Hepatocyte (in vitro differentiated cells): ENCODE results near the gene AP1AR. TPM values are rescaled to one million over a fixed set of nuclear protein-coding genes. Genes with fewer than 3 reads are reported as not detected.
A peak's percentile ranks its signal among the peaks of the same experiment; 100 is the strongest.

Source experiments
- DNase-seq: peaks from one replicate; pipeline ENCODE4 v3.0.0-alpha.2; 2016; ENCODE audit warnings: low spot score
- H2AFZ ChIP-seq: fragments of 200-600 bp; sonication (generic); 2 replicates; pipeline ENCODE4 v1.6.0; 2016; ENCODE audit warnings: antibody characterized with exemption, mild to moderate bottlenecking
- H3K27ac ChIP-seq: fragments of 200-600 bp; sonication (generic); 2 replicates; pipeline ENCODE4 v1.5.1; 2016; ENCODE audit warnings: mild to moderate bottlenecking
- H3K27me3 ChIP-seq: fragments of 200-600 bp; sonication (generic); 2 replicates; pipeline ENCODE4 v1.6.1; 2016
- H3K36me3 ChIP-seq: fragments of 200-600 bp; sonication (generic); replicated peaks from 2 replicates; pipeline ENCODE4 v1.5.1; 2016; ENCODE audit warnings: low read depth; ENCODE audit not compliant: insufficient read depth
- H3K4me1 ChIP-seq: fragments of 200-600 bp; sonication (generic); 2 replicates; pipeline ENCODE4 v1.5.1; 2016; ENCODE audit warnings: mild to moderate bottlenecking, moderate library complexity; ENCODE audit not compliant: insufficient read depth
- H3K4me2 ChIP-seq: fragments of 200-600 bp; sonication (generic); 2 replicates; pipeline ENCODE4 v1.6.0; 2016
- H3K4me3 ChIP-seq: fragments of 200-600 bp; sonication (generic); 2 replicates; pipeline ENCODE4 v1.5.1; 2016; ENCODE audit warnings: mild to moderate bottlenecking
- H3K79me2 ChIP-seq: fragments of 200-600 bp; sonication (generic); 2 replicates; pipeline ENCODE4 v1.6.0; 2017; ENCODE audit warnings: mild to moderate bottlenecking
- H3K9me2 ChIP-seq: fragments of 200-600 bp; sonication (generic); replicated peaks from 2 replicates; pipeline ENCODE4 v1.6.0; 2017; ENCODE audit warnings: mild to moderate bottlenecking; ENCODE audit not compliant: insufficient read depth
- H3K9me3 ChIP-seq: fragments of 200-600 bp; sonication (generic); 2 replicates; pipeline ENCODE4 v1.5.1; 2016; ENCODE audit warnings: low read depth, mild to moderate bottlenecking
- H4K20me1 ChIP-seq: fragments of 200-600 bp; sonication (generic); 2 replicates; pipeline ENCODE4 v1.6.0; 2016; ENCODE audit warnings: mild to moderate bottlenecking; ENCODE audit not compliant: insufficient read depth, poor library complexity, severe bottlenecking
- EZH2 ChIP-seq: fragments of 200-600 bp; sonication (generic); IDR thresholded peaks from 2 replicates; pipeline ENCODE4 v1.6.1; 2016; ENCODE audit warnings: antibody characterized with exemption, mild to moderate bottlenecking, borderline replicate concordance
- EZH2phosphoT487 ChIP-seq: fragments of 200-600 bp; sonication (generic); IDR thresholded peaks from one replicate; pipeline ENCODE4 v1.6.1; 2018; ENCODE audit warnings: antibody characterized with exemption, mild to moderate bottlenecking, low read depth, moderate library complexity; ENCODE audit not compliant: unreplicated experiment, severe bottlenecking
- WGBS: methylation state at CpG from one replicate; pipeline ENCODE4 v1.1.6; 2016; ENCODE audit warnings: low lambda C conversion rate; ENCODE audit errors: missing lambda C conversion rate; 5-methylcytosine and 5-hydroxymethylcytosine counted together
- polyA plus RNA-seq: library from polyadenylated mRNA; unstranded; fragments of >200 nt; fragmentation: Nextera tagmentation; extraction: Ambion mirVana; gene quantifications from 2 replicates; pipeline ENCODE4 v1.2.1, GENCODE V29; 2016
- total RNA-seq: library from RNA; depleted of rRNA; stranded (reverse); fragments of >200 nt; gene quantifications from 2 replicates; pipeline ENCODE4 v1.2.3, GENCODE V29; 2014
- TF ChIP-seq, protein P1 (sequence below): fragments of 200-600 bp; sonication (generic); IDR thresholded peaks from 2 replicates; pipeline ENCODE4 v1.5.1; 2016; ENCODE audit warnings: antibody characterized with exemption, mild to moderate bottlenecking; ENCODE audit not compliant: poor library complexity

Gene AP1AR, protein sequence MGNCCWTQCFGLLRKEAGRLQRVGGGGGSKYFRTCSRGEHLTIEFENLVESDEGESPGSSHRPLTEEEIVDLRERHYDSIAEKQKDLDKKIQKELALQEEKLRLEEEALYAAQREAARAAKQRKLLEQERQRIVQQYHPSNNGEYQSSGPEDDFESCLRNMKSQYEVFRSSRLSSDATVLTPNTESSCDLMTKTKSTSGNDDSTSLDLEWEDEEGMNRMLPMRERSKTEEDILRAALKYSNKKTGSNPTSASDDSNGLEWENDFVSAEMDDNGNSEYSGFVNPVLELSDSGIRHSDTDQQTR
- total RNA-seq (36.8 and 48.1 TPM in 2 replicates), polyA plus RNA-seq (19.4 and 22.6 TPM in 2 replicates)

DNA sequence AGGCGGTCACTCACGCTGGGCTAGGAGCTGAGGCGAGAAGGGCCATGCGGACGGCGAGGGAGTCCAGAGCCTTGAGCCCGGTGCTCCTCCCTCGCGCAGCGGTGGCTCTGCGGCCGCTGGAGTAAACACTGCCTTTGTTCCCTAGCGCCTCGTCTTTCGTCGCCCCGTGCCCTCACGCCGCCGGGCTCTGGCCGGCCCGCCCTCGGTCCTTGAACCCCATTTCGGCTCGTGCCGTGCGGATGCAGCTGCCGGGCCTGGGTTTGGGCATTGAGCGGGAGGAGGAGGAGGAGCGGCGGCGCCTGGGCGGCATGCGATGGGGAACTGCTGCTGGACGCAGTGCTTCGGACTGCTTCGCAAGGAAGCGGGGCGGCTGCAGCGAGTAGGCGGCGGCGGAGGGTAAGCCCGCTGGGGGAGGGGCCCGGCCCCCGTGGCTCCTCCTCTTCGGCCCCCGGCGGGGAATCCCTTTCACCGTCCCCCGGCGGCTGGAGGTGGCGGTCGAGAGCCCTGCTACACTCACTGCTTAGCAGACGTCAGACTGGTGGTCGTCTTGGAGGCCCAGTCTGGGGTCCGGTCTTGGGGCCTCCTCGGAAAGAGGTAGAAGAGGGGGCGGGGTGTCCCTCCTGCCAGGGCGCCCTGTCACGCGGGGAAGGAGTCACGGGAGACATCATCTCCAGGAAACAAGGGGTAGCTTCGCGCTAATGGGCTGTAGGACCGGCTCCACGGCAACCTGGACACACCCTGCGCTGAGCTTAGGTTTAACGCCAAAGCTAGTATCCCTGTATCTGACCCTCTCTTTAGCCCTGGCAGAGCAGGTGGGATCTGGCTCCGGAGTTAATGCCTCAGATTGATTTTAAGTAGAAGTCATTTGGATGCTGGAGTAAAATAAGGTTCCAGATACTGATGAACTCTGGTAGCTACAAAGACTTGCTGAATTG lies at the start of gene AP1AR:
Gene AP1AR (plus strand): TSS at position 9 of the 935 bp plus-strand sequence. CDS start 305 bp downstream, at position 314.
- peaks cover 14% of the 10 kb centered on the region for H3K4me1 ChIP-seq
- no peaks in the 10 kb centered on the region for H3K9me3 ChIP-seq
- TF ChIP-seq EZH2phosphoT487, result no peak
- TF ChIP-seq, protein P1, sequence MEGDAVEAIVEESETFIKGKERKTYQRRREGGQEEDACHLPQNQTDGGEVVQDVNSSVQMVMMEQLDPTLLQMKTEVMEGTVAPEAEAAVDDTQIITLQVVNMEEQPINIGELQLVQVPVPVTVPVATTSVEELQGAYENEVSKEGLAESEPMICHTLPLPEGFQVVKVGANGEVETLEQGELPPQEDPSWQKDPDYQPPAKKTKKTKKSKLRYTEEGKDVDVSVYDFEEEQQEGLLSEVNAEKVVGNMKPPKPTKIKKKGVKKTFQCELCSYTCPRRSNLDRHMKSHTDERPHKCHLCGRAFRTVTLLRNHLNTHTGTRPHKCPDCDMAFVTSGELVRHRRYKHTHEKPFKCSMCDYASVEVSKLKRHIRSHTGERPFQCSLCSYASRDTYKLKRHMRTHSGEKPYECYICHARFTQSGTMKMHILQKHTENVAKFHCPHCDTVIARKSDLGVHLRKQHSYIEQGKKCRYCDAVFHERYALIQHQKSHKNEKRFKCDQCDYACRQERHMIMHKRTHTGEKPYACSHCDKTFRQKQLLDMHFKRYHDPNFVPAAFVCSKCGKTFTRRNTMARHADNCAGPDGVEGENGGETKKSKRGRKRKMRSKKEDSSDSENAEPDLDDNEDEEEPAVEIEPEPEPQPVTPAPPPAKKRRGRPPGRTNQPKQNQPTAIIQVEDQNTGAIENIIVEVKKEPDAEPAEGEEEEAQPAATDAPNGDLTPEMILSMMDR, result peak; percentile 45
- H3K36me3 ChIP-seq, result no peaks in the 10 kb centered on the region
- H2AFZ ChIP-seq, result peak within 1 kb of the TSS; percentile 54
- H3K79me2 ChIP-seq, result peaks cover 52% of the 10 kb centered on the region
- peak within 1 kb of the TSS; percentile 77 for H3K4me2 ChIP-seq
- peak within 1 kb of the TSS; percentile 51 for H3K4me3 ChIP-seq
- H3K9me2 ChIP-seq, result no peaks in the 10 kb centered on the region
- peak within 1 kb of the TSS; percentile 98 for H3K27ac ChIP-seq
- 0% methylated on average over 63 of the region's 70 CpGs for WGBS
- DNase-seq, result peak; percentile 96
- H4K20me1 ChIP-seq, result no peaks in the 10 kb centered on the region
- no peaks in the 10 kb centered on the region for H3K27me3 ChIP-seq

DNA sequence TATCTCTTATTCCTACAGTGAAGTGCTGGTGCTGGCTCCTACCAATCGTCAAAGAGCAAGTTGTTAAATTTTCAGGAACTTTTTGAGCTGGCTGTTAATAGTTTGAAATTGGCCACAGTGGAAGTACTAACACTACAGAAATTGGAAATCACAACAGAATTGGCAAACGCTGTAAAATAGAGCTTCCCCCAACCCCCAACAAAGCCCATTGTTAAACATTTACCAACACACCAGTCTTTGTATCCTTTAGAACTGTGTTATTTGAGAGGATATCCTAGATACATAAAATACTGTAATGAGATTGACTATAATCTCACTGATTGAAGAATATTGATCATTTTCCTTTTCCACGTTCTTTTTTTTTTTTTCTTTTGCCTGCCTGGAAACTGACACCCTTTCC lies 49.0 kb upstream of the AP1AR start:
- H3K27ac ChIP-seq, result no peak overlapping the region
- H3K79me2 ChIP-seq, result no peaks in the 10 kb centered on the region
- no peak overlapping the region for H3K4me3 ChIP-seq
- no peaks in the 10 kb centered on the region for H3K4me1 ChIP-seq
- H3K36me3 ChIP-seq, result no peaks in the 10 kb centered on the region
- 72% methylated on average over 3 of the region's 3 CpGs for WGBS
- H4K20me1 ChIP-seq, result no peaks in the 10 kb centered on the region
- H3K27me3 ChIP-seq, result no peaks in the 10 kb centered on the region
- no peak for TF ChIP-seq EZH2phosphoT487
- no peak for TF ChIP-seq EZH2
- TF ChIP-seq, protein P1, result no peak
- no peaks in the 10 kb centered on the region for H3K9me3 ChIP-seq
- no peak overlapping the region for H2AFZ ChIP-seq
- H3K4me2 ChIP-seq, result no peak overlapping the region
- H3K9me2 ChIP-seq, result no peaks in the 10 kb centered on the region
- no peak for DNase-seq

DNA sequence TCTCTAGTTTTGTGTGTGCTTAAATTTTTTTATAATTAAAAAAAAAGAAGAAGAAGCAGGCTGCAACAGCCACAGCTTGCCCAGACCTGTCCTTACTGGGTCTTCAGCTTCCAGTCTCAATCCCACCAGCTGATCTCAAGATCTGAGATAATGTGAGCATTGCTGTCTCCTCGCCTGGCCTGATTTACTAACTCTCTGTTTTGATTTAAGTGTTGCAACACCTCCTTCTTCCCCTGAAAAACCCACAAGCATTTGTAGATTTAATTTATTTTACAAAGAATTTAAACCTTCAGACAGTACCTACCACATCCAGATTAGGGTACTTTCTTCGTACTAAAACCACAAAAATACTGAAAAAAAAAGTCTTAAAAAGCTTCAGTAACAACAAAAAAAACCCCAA lies 48.3 kb upstream of the AP1AR start:
- no peak overlapping the region for H3K27ac ChIP-seq
- no peak for DNase-seq
- TF ChIP-seq, protein P1, result no peak
- TF ChIP-seq EZH2phosphoT487 (no peak), EZH2 (no peak)
- H3K9me2 ChIP-seq, result no peaks in the 10 kb centered on the region
- no peaks in the 10 kb centered on the region for H4K20me1 ChIP-seq
- no peaks in the 10 kb centered on the region for H3K4me1 ChIP-seq
- no peak overlapping the region for H3K4me3 ChIP-seq
- no peaks in the 10 kb centered on the region for H3K27me3 ChIP-seq
- H3K36me3 ChIP-seq, result no peaks in the 10 kb centered on the region
- H3K79me2 ChIP-seq, result no peaks in the 10 kb centered on the region
- no peak overlapping the region for H2AFZ ChIP-seq
- WGBS, result 87% methylated on average over 2 of the region's 2 CpGs
- no peaks in the 10 kb centered on the region for H3K9me3 ChIP-seq
- no peak overlapping the region for H3K4me2 ChIP-seq
